Right atrium auricular region (tissue), 2 donors: Measurements from ENCODE around the gene GOLGA7B. TPM values are rescaled to one million over a fixed set of nuclear protein-coding genes. Genes with fewer than 3 reads are reported as not detected.

ENCODE experiments used
- DNase-seq: peaks from one replicate; pipeline ENCODE4 v3.0.0-alpha.2; 2019; ENCODE audit warnings: low spot score
- H3K27ac ChIP-seq, 2 donors: fragments of 200-600 bp; sonication (generic); 1 replicate in 1 of 2; 2 replicates in 1 of 2; pipeline ENCODE4 v1.5.1; 2016 to 2019
- H3K27me3 ChIP-seq, 2 donors: fragments of 200-600 bp; sonication (generic); one replicate each; pipeline versions ENCODE4 v1.5.1 to v1.6.0; 2017 to 2019
- H3K36me3 ChIP-seq: fragments of 200-600 bp; sonication (generic); one replicate; pipeline ENCODE4 v1.5.1; 2016
- H3K4me1 ChIP-seq, 2 donors: fragments of 200-600 bp; sonication (generic); one replicate each; pipeline versions ENCODE4 v1.5.1 to v1.6.0; 2017 to 2019
- H3K4me3 ChIP-seq, 2 donors: fragments of 200-600 bp; sonication (generic); 1 replicate in 1 of 2; 2 replicates in 1 of 2; pipeline ENCODE4 v1.5.1; 2017 to 2019; ENCODE audit warnings: mild to moderate bottlenecking in 1 of 2, moderate library complexity in 1 of 2
- H3K9me3 ChIP-seq, 2 donors: fragments of 200-600 bp; sonication (generic); one replicate each; pipeline ENCODE4 v1.5.1; 2019
- CTCF ChIP-seq, 2 donors: fragments of 200-600 bp; sonication (generic); IDR thresholded peaks; one replicate each; pipeline ENCODE4 v1.5.1; 2019; ENCODE audit warnings: antibody characterized with exemption in 2 of 2
- total RNA-seq, 2 donors: library from RNA; depleted of rRNA; stranded (reverse); fragments of >200 nt; gene quantifications; one replicate each; pipeline ENCODE4 v1.1.0, GENCODE V29; 2016

The GOLGA7B gene
- total RNA-seq, 2 donors from 2014 or later: 1.3 to 3.2 TPM

GRCh38 chr10:97861924-97862323, 12.3 kb downstream of the GOLGA7B start:
- no peak for TF ChIP-seq CTCF (IDR thresholded peaks at IDR 0.05)
- Histone ChIP-seq H3K9me3 (no peaks in the 10 kb centered on the region), H3K27me3 (no peaks in the 10 kb centered on the region), H3K4me3 (no peak overlapping the region), H3K36me3 (no peaks in the 10 kb centered on the region), H3K4me1 (no peaks in the 10 kb centered on the region), H3K27ac (no peak overlapping the region)
- no peak for DNase-seq

GRCh38 chr10:97863808-97864207, 14.2 kb downstream of the GOLGA7B start:
- Histone ChIP-seq H3K4me1 (peaks cover 0 to 3% of the 10 kb centered on the region in 2 donors), H3K27ac (no peak overlapping the region), H3K36me3 (no peaks in the 10 kb centered on the region), H3K27me3 (no peaks in the 10 kb centered on the region), H3K4me3 (no peak overlapping the region), H3K9me3 (no peaks in the 10 kb centered on the region)
- no peak for DNase-seq
- no peak for TF ChIP-seq CTCF (IDR thresholded peaks at IDR 0.05)

GRCh38 chr10:97865488-97865887, 15.8 kb downstream of the GOLGA7B start:
- Histone ChIP-seq H3K27me3 (no peaks in the 10 kb centered on the region), H3K9me3 (no peaks in the 10 kb centered on the region), H3K27ac (no peak overlapping the region), H3K4me3 (no peak overlapping the region), H3K36me3 (no peaks in the 10 kb centered on the region), H3K4me1 (peaks cover 0 to 12% of the 10 kb centered on the region in 2 donors)
- TF ChIP-seq CTCF (IDR thresholded peaks at IDR 0.05): no peak
- DNase-seq: no peak

- no peaks in the 10 kb centered on the region for H3K27me3 ChIP-seq
- no peak overlapping the region for H3K27ac ChIP-seq
- peaks cover 0 to 12% of the 10 kb centered on the region in 2 donors for H3K4me1 ChIP-seq
- H3K9me3 ChIP-seq: no peaks in the 10 kb centered on the region
- H3K36me3 ChIP-seq: no peaks in the 10 kb centered on the region
- no peak for TF ChIP-seq CTCF (IDR thresholded peaks at IDR 0.05)
- no peak overlapping the region for H3K4me3 ChIP-seq
- DNase-seq: no peak
Observed at GRCh38 chr10:97866524-97867219, 17.0 kb downstream of the GOLGA7B start.

- no peaks in the 10 kb centered on the region for H3K36me3 ChIP-seq
- no peaks in the 10 kb centered on the region for H3K27me3 ChIP-seq
- no peaks in the 10 kb centered on the region for H3K9me3 ChIP-seq
- DNase-seq: no peak
- H3K4me1 ChIP-seq: peaks cover 0 to 12% of the 10 kb centered on the region in 2 donors
- H3K27ac ChIP-seq: no peak overlapping the region
- TF ChIP-seq CTCF (IDR thresholded peaks at IDR 0.05): no peak
- H3K4me3 ChIP-seq: no peak overlapping the region
Observed at GRCh38 chr10:97867220-97867800, 17.7 kb downstream of the GOLGA7B start.
